NCI-H1694 treated with DMSO at 0.1 percent for 48 hours (cell line): ENCODE results near the gene SPDEF.

ENCODE experiments used
- DNase-seq: peaks from one replicate; lab custom pipeline; 2025; lab: John Stamatoyannopoulos, UW

SPDEF gene

GRCh38 chr6:34527751-34528670 lies 28.1 kb downstream of the SPDEF start:
- no peak for DNase-seq

GRCh38 chr6:34526992-34527728 lies 29.0 kb downstream of the SPDEF start:
- DNase-seq: peak; percentile 68

GRCh38 chr6:34526241-34526972 lies 29.7 kb downstream of the SPDEF start:
- DNase-seq: no peak

- DNase-seq: no peak
Observed at GRCh38 chr6:34525431-34526175, 30.5 kb downstream of the SPDEF start.

GRCh38 chr6:34524971-34525370 lies 31.2 kb downstream of the SPDEF start:
- no peak for DNase-seq

GRCh38 chr6:34524499-34524898 lies 31.6 kb downstream of the SPDEF start:
- DNase-seq: no peak

- DNase-seq: no peak
Observed at GRCh38 chr6:34523441-34524206, 32.5 kb downstream of the SPDEF start.

- no peak for DNase-seq
Observed at GRCh38 chr6:34522761-34523160, 33.4 kb downstream of the SPDEF start.

GRCh38 chr6:34521463-34522285 lies 34.5 kb downstream of the SPDEF start:
- DNase-seq: no peak

- DNase-seq: no peak
Observed at GRCh38 chr6:34520645-34521462, 35.3 kb downstream of the SPDEF start.

GRCh38 chr6:34519971-34520644 lies 36.0 kb downstream of the SPDEF start:
- DNase-seq: no peak

GRCh38 chr6:34518669-34519365 lies 37.3 kb downstream of the SPDEF start:
- DNase-seq: no peak

GRCh38 chr6:34517966-34518365 lies 38.2 kb downstream of the SPDEF start:
- DNase-seq: no peak

GRCh38 chr6:34517461-34517881 lies 38.7 kb downstream of the SPDEF start:
- no peak for DNase-seq

- no peak for DNase-seq
Observed at GRCh38 chr6:34516391-34517324, 39.5 kb downstream of the SPDEF start.

GRCh38 chr6:34515473-34516387 lies 40.4 kb downstream of the SPDEF start:
- DNase-seq: no peak
